Measurements from ENCODE around the gene NQO1. TPM values are rescaled to one million over a fixed set of nuclear protein-coding genes. Genes with fewer than 3 reads are reported as not detected.

The NQO1 gene
- polyA plus RNA-seq, 1 of the 3 experiments (the other 2 are of a cell fraction), result 152 TPM

DNA sequence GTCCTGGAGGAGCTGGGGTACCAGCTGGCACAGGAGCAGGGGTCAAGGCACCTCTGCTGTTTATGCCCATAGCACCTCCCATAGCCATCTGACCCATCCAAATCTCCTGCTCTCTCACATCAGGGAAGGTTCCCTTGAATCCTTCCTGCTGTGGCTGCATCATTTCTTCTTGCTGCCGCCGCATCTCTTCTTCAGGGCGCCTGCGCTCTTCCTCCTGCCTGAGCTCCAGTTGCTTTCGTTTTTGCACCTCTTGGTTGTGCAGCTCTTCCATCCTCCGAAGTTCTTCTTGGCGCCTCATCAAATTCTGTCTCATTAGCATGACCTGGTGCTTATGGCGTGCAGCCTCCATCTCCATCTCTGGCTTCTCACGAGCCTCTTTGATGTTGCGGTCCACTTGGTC is 30.3 kb upstream of the NQO1 start:
- CTCF ChIA-PET, result interaction anchor here (2.3 to 6.2 kb wide), 3 partner anchors 46 to 360 kb away, joined by 7 to 67 read pairs (median 32); no protein-coding TSS in a partner anchor
- POLR2A ChIA-PET, result no interaction called here
- Histone ChIP-seq H2AFZ (ENCODE audit: low read depth) (no peak overlapping the region), H3K9me3 (no peaks in the 10 kb centered on the region), H3K4me1 (ENCODE audit: control insufficient read depth in 1 of 2, insufficient read depth in 2 of 2, low read depth in 1 of 2, low read length in 1 of 2) (peaks cover 0 to 2% of the 10 kb centered on the region in 2 experiments; a peak in 2 of 4 replicates), H3K36me3 (replicated peaks in 1 of 2; ENCODE audit: control insufficient read depth in 1 of 2, insufficient read depth in 2 of 2, low read length in 1 of 2) (peaks cover 0 to 9% of the 10 kb centered on the region in 2 experiments), H3K4me3 (ENCODE audit: low read depth in 2 of 2, low read length in 1 of 2) (no peak overlapping the region), H3K4me2 (no peak overlapping the region), H3K27ac (ENCODE audit: low read depth in 2 of 2, low read length in 1 of 2) (no peak overlapping the region), H3K9ac (no peak overlapping the region), H4K20me1 (ENCODE audit: insufficient read depth) (no peaks in the 10 kb centered on the region), H3K27me3 (ENCODE audit: insufficient read depth) (no peaks in the 10 kb centered on the region), H3F3A (replicated peaks; ENCODE audit: insufficient read depth) (peaks cover 11% of the 10 kb centered on the region), H3K9me2 (no peaks in the 10 kb centered on the region), H3K79me2 (ENCODE audit: insufficient read depth) (peaks cover 30% of the 10 kb centered on the region)
- DNase-seq, result no peak
- WGBS (ENCODE audit: low lambda C conversion rate), result 92% methylated on average over 10 of the region's 10 CpGs
- TF ChIP-seq GABPA (IDR thresholded peaks at IDR 0.05; ENCODE audit: low read depth) (no peak), FOSL2 (IDR thresholded peaks at IDR 0.05; ENCODE audit: borderline replicate concordance, low read depth) (no peak), RXRA (IDR thresholded peaks at IDR 0.05; ENCODE audit: borderline replicate concordance, low read depth) (no peak), FOXM1 (IDR thresholded peaks at IDR 0.05; ENCODE audit: low read depth) (no peak), RCOR1 (IDR thresholded peaks at IDR 0.05; ENCODE audit: low read length) (no peak), TCF12 (IDR thresholded peaks at IDR 0.05) (no peak), SMC3 (IDR thresholded peaks at IDR 0.05; ENCODE audit: low read depth, low read length) (no peak), FOXJ3 (CRISPR knock-in tag; IDR thresholded peaks at IDR 0.05) (no peak), NRF1 (IDR thresholded peaks at IDR 0.05; ENCODE audit: low read depth, low read length) (no peak), RFX5 (IDR thresholded peaks at IDR 0.05; ENCODE audit: low read length) (no peak), CHD2 (IDR thresholded peaks at IDR 0.05; ENCODE audit: low read length, partially characterized antibody) (no peak)
- TF ChIP-seq, protein P1, sequence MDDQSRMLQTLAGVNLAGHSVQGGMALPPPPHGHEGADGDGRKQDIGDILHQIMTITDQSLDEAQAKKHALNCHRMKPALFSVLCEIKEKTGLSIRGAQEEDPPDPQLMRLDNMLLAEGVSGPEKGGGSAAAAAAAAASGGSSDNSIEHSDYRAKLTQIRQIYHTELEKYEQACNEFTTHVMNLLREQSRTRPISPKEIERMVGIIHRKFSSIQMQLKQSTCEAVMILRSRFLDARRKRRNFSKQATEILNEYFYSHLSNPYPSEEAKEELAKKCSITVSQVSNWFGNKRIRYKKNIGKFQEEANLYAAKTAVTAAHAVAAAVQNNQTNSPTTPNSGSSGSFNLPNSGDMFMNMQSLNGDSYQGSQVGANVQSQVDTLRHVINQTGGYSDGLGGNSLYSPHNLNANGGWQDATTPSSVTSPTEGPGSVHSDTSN (IDR thresholded peaks at IDR 0.05), result no peak
- TF ChIP-seq, protein P2, sequence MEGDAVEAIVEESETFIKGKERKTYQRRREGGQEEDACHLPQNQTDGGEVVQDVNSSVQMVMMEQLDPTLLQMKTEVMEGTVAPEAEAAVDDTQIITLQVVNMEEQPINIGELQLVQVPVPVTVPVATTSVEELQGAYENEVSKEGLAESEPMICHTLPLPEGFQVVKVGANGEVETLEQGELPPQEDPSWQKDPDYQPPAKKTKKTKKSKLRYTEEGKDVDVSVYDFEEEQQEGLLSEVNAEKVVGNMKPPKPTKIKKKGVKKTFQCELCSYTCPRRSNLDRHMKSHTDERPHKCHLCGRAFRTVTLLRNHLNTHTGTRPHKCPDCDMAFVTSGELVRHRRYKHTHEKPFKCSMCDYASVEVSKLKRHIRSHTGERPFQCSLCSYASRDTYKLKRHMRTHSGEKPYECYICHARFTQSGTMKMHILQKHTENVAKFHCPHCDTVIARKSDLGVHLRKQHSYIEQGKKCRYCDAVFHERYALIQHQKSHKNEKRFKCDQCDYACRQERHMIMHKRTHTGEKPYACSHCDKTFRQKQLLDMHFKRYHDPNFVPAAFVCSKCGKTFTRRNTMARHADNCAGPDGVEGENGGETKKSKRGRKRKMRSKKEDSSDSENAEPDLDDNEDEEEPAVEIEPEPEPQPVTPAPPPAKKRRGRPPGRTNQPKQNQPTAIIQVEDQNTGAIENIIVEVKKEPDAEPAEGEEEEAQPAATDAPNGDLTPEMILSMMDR (IDR thresholded peaks at IDR 0.05), result no peak
- TF ChIP-seq, protein P3, sequence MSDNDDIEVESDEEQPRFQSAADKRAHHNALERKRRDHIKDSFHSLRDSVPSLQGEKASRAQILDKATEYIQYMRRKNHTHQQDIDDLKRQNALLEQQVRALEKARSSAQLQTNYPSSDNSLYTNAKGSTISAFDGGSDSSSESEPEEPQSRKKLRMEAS (IDR thresholded peaks at IDR 0.05; ENCODE audit: low read depth), result no peak
- TF ChIP-seq, protein P4, sequence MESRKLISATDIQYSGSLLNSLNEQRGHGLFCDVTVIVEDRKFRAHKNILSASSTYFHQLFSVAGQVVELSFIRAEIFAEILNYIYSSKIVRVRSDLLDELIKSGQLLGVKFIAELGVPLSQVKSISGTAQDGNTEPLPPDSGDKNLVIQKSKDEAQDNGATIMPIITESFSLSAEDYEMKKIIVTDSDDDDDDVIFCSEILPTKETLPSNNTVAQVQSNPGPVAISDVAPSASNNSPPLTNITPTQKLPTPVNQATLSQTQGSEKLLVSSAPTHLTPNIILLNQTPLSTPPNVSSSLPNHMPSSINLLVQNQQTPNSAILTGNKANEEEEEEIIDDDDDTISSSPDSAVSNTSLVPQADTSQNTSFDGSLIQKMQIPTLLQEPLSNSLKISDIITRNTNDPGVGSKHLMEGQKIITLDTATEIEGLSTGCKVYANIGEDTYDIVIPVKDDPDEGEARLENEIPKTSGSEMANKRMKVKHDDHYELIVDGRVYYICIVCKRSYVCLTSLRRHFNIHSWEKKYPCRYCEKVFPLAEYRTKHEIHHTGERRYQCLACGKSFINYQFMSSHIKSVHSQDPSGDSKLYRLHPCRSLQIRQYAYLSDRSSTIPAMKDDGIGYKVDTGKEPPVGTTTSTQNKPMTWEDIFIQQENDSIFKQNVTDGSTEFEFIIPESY (IDR thresholded peaks at IDR 0.05; ENCODE audit: borderline replicate concordance, low read depth), result no peak
